ENCODE results near the gene PKDCC.
"Not testable (repeated sequence)": the region's sequence is repeated elsewhere in the genome, so short reads cannot be mapped to it uniquely, and the experiment has no call there.

Gene PKDCC

DNA sequence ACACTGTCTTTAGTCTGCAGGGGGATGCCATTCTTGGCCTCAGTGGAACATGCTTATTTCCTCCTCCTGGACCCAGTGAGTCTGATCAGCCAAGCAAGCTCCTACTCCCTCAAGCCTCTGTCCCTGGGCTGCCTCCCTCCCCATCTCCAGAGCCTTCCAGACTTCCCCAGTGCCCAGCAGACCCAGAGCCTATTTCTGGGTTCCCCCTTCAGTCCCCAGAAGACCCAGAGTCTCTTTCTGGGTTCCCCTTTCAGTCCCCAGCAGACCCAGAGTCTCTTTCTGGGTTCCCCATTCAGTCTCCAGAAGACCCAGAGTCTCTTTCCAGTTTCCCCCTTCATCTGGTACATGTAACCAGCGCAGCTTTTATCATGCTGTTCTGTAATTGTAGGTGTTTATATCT, 17.0 kb upstream of the PKDCC start:
- Histone ChIP-seq H3K27me3 (ENCODE audit: low read depth, low read length) (peaks cover 16% of the 10 kb centered on the region), H3K9ac (ENCODE audit: low read length) (no peak overlapping the region), H3K79me2 (ENCODE audit: low read length) (no peaks in the 10 kb centered on the region), H3K27ac (ENCODE audit: low read length) (no peak overlapping the region), H3K9me3 (ENCODE audit: insufficient read depth, low read length) (no peaks in the 10 kb centered on the region), H3K4me1 (ENCODE audit: low read length) (peaks cover 8% of the 10 kb centered on the region; the same call in 1 of the 2 replicates), H3K36me3 (replicated peaks; ENCODE audit: low read depth, low read length) (no peaks in the 10 kb centered on the region), H4K20me1 (ENCODE audit: insufficient read depth, low read length) (no peaks in the 10 kb centered on the region), H3K4me2 (ENCODE audit: low read length) (no peak overlapping the region; the same call in 1 of the 2 replicates), H2AFZ (ENCODE audit: low read depth, low read length) (no peak overlapping the region), H3K4me3 (ENCODE audit: low read length) (no peak overlapping the region)
- TF ChIP-seq EZH2phosphoT487 (IDR thresholded peaks at IDR 0.05; ENCODE audit: low read depth), result no peak

- Histone ChIP-seq H4K20me1 (ENCODE audit: insufficient read depth, low read length) (no peaks in the 10 kb centered on the region), H3K4me3 (ENCODE audit: low read length) (no peak overlapping the region), H3K27me3 (ENCODE audit: low read depth, low read length) (peaks cover 9% of the 10 kb centered on the region), H2AFZ (ENCODE audit: low read depth, low read length) (no peak overlapping the region), H3K36me3 (replicated peaks; ENCODE audit: low read depth, low read length) (no peaks in the 10 kb centered on the region), H3K4me1 (ENCODE audit: low read length) (peaks cover 8% of the 10 kb centered on the region; the same call in 1 of the 2 replicates), H3K9me3 (ENCODE audit: insufficient read depth, low read length) (no peaks in the 10 kb centered on the region), H3K27ac (ENCODE audit: low read length) (no peak overlapping the region), H3K9ac (ENCODE audit: low read length) (no peak overlapping the region), H3K4me2 (ENCODE audit: low read length) (no peak overlapping the region; the same call in 1 of the 2 replicates), H3K79me2 (ENCODE audit: low read length) (no peaks in the 10 kb centered on the region)
- TF ChIP-seq EZH2phosphoT487 (IDR thresholded peaks at IDR 0.05; ENCODE audit: low read depth), result no peak
- TF ChIP-seq, protein P1, sequence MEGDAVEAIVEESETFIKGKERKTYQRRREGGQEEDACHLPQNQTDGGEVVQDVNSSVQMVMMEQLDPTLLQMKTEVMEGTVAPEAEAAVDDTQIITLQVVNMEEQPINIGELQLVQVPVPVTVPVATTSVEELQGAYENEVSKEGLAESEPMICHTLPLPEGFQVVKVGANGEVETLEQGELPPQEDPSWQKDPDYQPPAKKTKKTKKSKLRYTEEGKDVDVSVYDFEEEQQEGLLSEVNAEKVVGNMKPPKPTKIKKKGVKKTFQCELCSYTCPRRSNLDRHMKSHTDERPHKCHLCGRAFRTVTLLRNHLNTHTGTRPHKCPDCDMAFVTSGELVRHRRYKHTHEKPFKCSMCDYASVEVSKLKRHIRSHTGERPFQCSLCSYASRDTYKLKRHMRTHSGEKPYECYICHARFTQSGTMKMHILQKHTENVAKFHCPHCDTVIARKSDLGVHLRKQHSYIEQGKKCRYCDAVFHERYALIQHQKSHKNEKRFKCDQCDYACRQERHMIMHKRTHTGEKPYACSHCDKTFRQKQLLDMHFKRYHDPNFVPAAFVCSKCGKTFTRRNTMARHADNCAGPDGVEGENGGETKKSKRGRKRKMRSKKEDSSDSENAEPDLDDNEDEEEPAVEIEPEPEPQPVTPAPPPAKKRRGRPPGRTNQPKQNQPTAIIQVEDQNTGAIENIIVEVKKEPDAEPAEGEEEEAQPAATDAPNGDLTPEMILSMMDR (IDR thresholded peaks at IDR 0.05; ENCODE audit: low read depth, low read length), result no peak
Observed at GRCh38 chr2:42031281-42032223, 16.3 kb upstream of the PKDCC start.

DNA sequence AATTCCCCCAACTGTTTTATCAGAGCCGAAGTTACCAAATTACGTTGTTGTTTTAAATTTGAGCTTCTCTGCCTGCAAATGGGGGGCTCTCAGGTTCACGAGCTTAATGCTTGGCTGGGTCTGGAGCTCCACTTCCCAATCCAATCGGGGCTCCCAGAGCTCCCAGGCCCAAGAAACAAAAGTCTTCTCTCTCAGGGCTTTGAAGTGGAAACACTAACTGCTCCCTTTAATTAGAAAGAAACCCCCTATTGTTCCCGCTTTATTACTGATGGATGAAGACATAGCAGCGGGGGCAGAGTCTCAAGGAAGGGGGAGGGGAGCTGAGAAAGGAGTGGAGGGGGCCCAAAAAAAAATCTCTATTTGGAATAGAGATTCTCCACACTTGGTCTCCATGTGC, 15.6 kb upstream of the PKDCC start:
- H3K27me3 ChIP-seq (ENCODE audit: low read depth, low read length), result 0 out of 2 replicates have a peak, but pooled peaks cover 3% of the 10 kb centered on the region
- H3K27ac ChIP-seq (ENCODE audit: low read length), result no peak overlapping the region
- no peaks in the 10 kb centered on the region for H3K9me3 ChIP-seq (ENCODE audit: insufficient read depth, low read length)
- H3K4me2 ChIP-seq (ENCODE audit: low read length), result no peak overlapping the region
- no peaks in the 10 kb centered on the region for H4K20me1 ChIP-seq (ENCODE audit: insufficient read depth, low read length)
- H3K4me3 ChIP-seq (ENCODE audit: low read length), result no peak overlapping the region
- H3K9ac ChIP-seq (ENCODE audit: low read length), result no peak overlapping the region
- no peak for TF ChIP-seq EZH2phosphoT487 (IDR thresholded peaks at IDR 0.05; ENCODE audit: low read depth)
- H3K4me1 ChIP-seq (ENCODE audit: low read length), result peaks cover 8% of the 10 kb centered on the region; the same call in 1 of the 2 replicates
- no peak overlapping the region for H2AFZ ChIP-seq (ENCODE audit: low read depth, low read length)
- no peaks in the 10 kb centered on the region for H3K36me3 ChIP-seq (replicated peaks; ENCODE audit: low read depth, low read length)
- no peaks in the 10 kb centered on the region for H3K79me2 ChIP-seq (ENCODE audit: low read length)

- no peaks in the 10 kb centered on the region for H3K79me2 ChIP-seq (ENCODE audit: low read length)
- no peak overlapping the region for H3K9ac ChIP-seq (ENCODE audit: low read length)
- no peak overlapping the region for H3K4me3 ChIP-seq (ENCODE audit: low read length)
- H3K9me3 ChIP-seq (ENCODE audit: insufficient read depth, low read length), result no peaks in the 10 kb centered on the region
- 0 out of 2 replicates have a peak, but pooled peaks cover 1% of the 10 kb centered on the region for H3K27me3 ChIP-seq (ENCODE audit: low read depth, low read length)
- TF ChIP-seq, protein P1 (IDR thresholded peaks at IDR 0.05; ENCODE audit: low read depth, low read length), result no peak
- TF ChIP-seq EZH2phosphoT487 (IDR thresholded peaks at IDR 0.05; ENCODE audit: low read depth), result no peak
- no peak overlapping the region for H3K4me2 ChIP-seq (ENCODE audit: low read length)
- H3K36me3 ChIP-seq (replicated peaks; ENCODE audit: low read depth, low read length), result no peaks in the 10 kb centered on the region
- H3K4me1 ChIP-seq (ENCODE audit: low read length), result peaks cover 8% of the 10 kb centered on the region; the same call in 1 of the 2 replicates
- H4K20me1 ChIP-seq (ENCODE audit: insufficient read depth, low read length), result no peaks in the 10 kb centered on the region
- no peak overlapping the region for H2AFZ ChIP-seq (ENCODE audit: low read depth, low read length)
- no peak overlapping the region for H3K27ac ChIP-seq (ENCODE audit: low read length)
Observed at GRCh38 chr2:42032745-42033144, 15.1 kb upstream of the PKDCC start.

DNA sequence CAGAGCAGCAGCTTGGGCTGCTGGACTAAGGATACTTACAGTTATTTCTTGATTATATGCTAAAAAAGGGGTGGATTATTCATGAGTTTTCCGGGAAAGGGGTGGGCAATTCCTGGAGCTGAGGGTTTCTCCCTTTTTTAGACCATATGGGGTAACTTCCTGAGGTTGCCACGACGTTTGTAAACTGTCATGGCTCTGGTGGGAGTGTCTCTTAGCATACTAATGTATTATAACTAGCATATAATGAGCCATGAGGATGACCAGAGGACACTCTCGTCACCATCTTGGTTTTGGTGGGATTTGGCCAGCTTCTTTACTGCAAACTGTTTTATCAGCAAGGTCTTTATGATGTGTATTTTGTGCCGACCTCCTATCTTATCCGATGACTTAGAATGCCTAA, 13.7 kb upstream of the PKDCC start:
- H3K27ac ChIP-seq (ENCODE audit: low read length); H3K36me3 ChIP-seq (replicated peaks; ENCODE audit: low read depth, low read length); H3K4me3 ChIP-seq (ENCODE audit: low read length): not testable (repeated sequence)

More for the DNA sequence above, 13.7 kb upstream of the PKDCC start:
- not testable (repeated sequence) for H3K27me3 ChIP-seq (ENCODE audit: low read depth, low read length); H3K9me3 ChIP-seq (ENCODE audit: insufficient read depth, low read length); H4K20me1 ChIP-seq (ENCODE audit: insufficient read depth, low read length); H2AFZ ChIP-seq (ENCODE audit: low read depth, low read length); H3K9ac ChIP-seq (ENCODE audit: low read length); H3K4me2 ChIP-seq (ENCODE audit: low read length); H3K4me1 ChIP-seq (ENCODE audit: low read length); H3K79me2 ChIP-seq (ENCODE audit: low read length)
